Progenitor cell of endocrine pancreas (in vitro differentiated cells): Measurements from ENCODE around the gene TNNI2. TPM values are rescaled to one million over a fixed set of nuclear protein-coding genes. Genes with fewer than 3 reads are reported as not detected.
A peak's percentile ranks its signal among the peaks of the same experiment; 100 is the strongest.

Source experiments
- DNase-seq: peaks from one replicate; pipeline ENCODE4 v3.0.0; 2021; ENCODE audit warnings: low spot score; ENCODE audit not compliant: unreplicated experiment
- H3K27ac Mint-ChIP-seq: 2 replicates; pipeline ENCODE4 v1.8.0; 2021; ENCODE audit warnings: mild to moderate bottlenecking, moderate library complexity, mixed read lengths
- H3K27me3 Mint-ChIP-seq: 2 replicates; pipeline ENCODE4 v1.8.0; 2021; ENCODE audit warnings: mixed read lengths
- H3K36me3 Mint-ChIP-seq: 2 replicates; pipeline ENCODE4 v1.8.0; 2022; ENCODE audit warnings: mixed read lengths; ENCODE audit not compliant: insufficient read depth
- H3K4me1 Mint-ChIP-seq: 2 replicates; pipeline ENCODE4 v1.8.0; 2021; ENCODE audit warnings: low read depth, mixed read lengths
- H3K4me3 Mint-ChIP-seq: 2 replicates; pipeline ENCODE4 v1.8.0; 2021; ENCODE audit warnings: low read depth, mild to moderate bottlenecking, moderate library complexity, mixed read lengths
- H3K9me3 Mint-ChIP-seq: 2 replicates; pipeline ENCODE4 v1.8.0; 2021; ENCODE audit warnings: low read depth, mixed read lengths
- CTCF ChIP-seq: fragments of 200-600 bp; sonication (generic); IDR thresholded peaks from one replicate; pipeline ENCODE4 v1.5.0; 2021; ENCODE audit warnings: antibody characterized with exemption, mild to moderate bottlenecking; ENCODE audit not compliant: unreplicated experiment
- total RNA-seq: library from RNA; stranded (reverse); gene quantifications from 2 replicates; pipeline ENCODE4 v1.2.1, GENCODE V29; 2021

Gene TNNI2
- total RNA-seq, 1 donor from 2014 or later, result 0.55 TPM

- Mint-ChIP-seq H3K9me3 (peaks cover 6% of the 10 kb centered on the region), H3K27ac (no peak overlapping the region), H3K27me3 (peaks cover 12% of the 10 kb centered on the region), H3K36me3 (no peaks in the 10 kb centered on the region), H3K4me3 (no peak overlapping the region), H3K4me1 (peaks cover 4% of the 10 kb centered on the region)
- peak; percentile 94 for TF ChIP-seq CTCF
- DNase-seq, result peak; percentile 86
Measured at GRCh38 chr11:1825039-1825740, 13.6 kb upstream of the TNNI2 start.

GRCh38 chr11:1825785-1826451, 12.9 kb upstream of the TNNI2 start:
- no peak for DNase-seq
- Mint-ChIP-seq H3K4me3 (no peak overlapping the region), H3K27me3 (peaks cover 10% of the 10 kb centered on the region), H3K36me3 (no peaks in the 10 kb centered on the region), H3K4me1 (peaks cover 7% of the 10 kb centered on the region), H3K27ac (no peak overlapping the region), H3K9me3 (peaks cover 6% of the 10 kb centered on the region)
- TF ChIP-seq CTCF, result no peak

GRCh38 chr11:1826552-1827094, 12.2 kb upstream of the TNNI2 start:
- Mint-ChIP-seq H3K27me3 (peaks cover 6% of the 10 kb centered on the region), H3K27ac (no peak overlapping the region), H3K9me3 (peaks cover under 1% of the 10 kb centered on the region), H3K4me3 (no peak overlapping the region), H3K36me3 (no peaks in the 10 kb centered on the region), H3K4me1 (peaks cover 9% of the 10 kb centered on the region)
- TF ChIP-seq CTCF, result no peak
- no peak for DNase-seq

GRCh38 chr11:1827095-1827813, 11.5 kb upstream of the TNNI2 start:
- Mint-ChIP-seq H3K4me1 (peaks cover 13% of the 10 kb centered on the region), H3K27ac (no peak overlapping the region), H3K9me3 (no peaks in the 10 kb centered on the region), H3K4me3 (no peak overlapping the region), H3K36me3 (no peaks in the 10 kb centered on the region), H3K27me3 (peaks cover 4% of the 10 kb centered on the region)
- no peak for DNase-seq
- no peak for TF ChIP-seq CTCF

- TF ChIP-seq CTCF, result no peak
- Mint-ChIP-seq H3K9me3 (no peaks in the 10 kb centered on the region), H3K4me3 (no peak overlapping the region), H3K27me3 (peaks cover 4% of the 10 kb centered on the region), H3K4me1 (peaks cover 13% of the 10 kb centered on the region), H3K27ac (no peak overlapping the region), H3K36me3 (no peaks in the 10 kb centered on the region)
- no peak for DNase-seq
Measured at GRCh38 chr11:1827931-1828330, 10.8 kb upstream of the TNNI2 start.
